Activated B cell treated with CpG ODN at 0.5 μM for 24 hours (primary cell): ENCODE data around the gene LASP1. TPM values are rescaled to one million over a fixed set of nuclear protein-coding genes. Genes with fewer than 3 reads are reported as not detected.
A peak's percentile ranks its signal among the peaks of the same experiment; 100 is the strongest.
"Not testable (repeated sequence)": the region's sequence is repeated elsewhere in the genome, so short reads cannot be mapped to it uniquely, and the experiment has no call there.

Source experiments
- ATAC-seq: fragments of 200-7000 bp; cut with Tn5 transposase; one replicate; pipeline ENCODE4 v1.10.0; 2021; ENCODE audit warnings: low read depth, mild to moderate bottlenecking, moderate library complexity
- CTCF ChIA-PET: fragments of 350-600 bp; sonication (Branson Sonifier 250); formaldehyde crosslinking; loops from one replicate; lab custom pipeline; 2021; ENCODE audit warnings: antibody characterized with exemption; lab: Charles Lee
- POLR2A ChIA-PET: fragments of 350-600 bp; sonication (Branson Sonifier 250); formaldehyde crosslinking; loops from one replicate; lab custom pipeline; 2021; ENCODE audit warnings: antibody characterized with exemption; lab: Charles Lee
- DNase-seq: peaks from one replicate; pipeline ENCODE4 v3.0.0; 2022
- H3K27ac Mint-ChIP-seq: one replicate; pipeline ENCODE4 v1.8.0; 2020; ENCODE audit warnings: mixed read lengths
- H3K27me3 Mint-ChIP-seq: one replicate; pipeline ENCODE4 v1.8.0; 2021; ENCODE audit warnings: mixed read lengths
- H3K36me3 Mint-ChIP-seq: one replicate; pipeline ENCODE4 v1.8.0; 2021; ENCODE audit warnings: low read depth, mixed read lengths
- H3K4me1 Mint-ChIP-seq: one replicate; pipeline ENCODE4 v1.8.0; 2021; ENCODE audit warnings: mixed read lengths
- H3K4me3 Mint-ChIP-seq: one replicate; pipeline ENCODE4 v1.8.0; 2020; ENCODE audit warnings: mild to moderate bottlenecking, mixed read lengths
- H3K9me3 Mint-ChIP-seq: one replicate; pipeline ENCODE4 v1.8.0; 2020; ENCODE audit warnings: mixed read lengths
- intact Hi-C: fragments of 100-400 bp; cut with micrococcal nuclease; formaldehyde crosslinking; loops from one replicate; pipeline ENCODE4 v1.15.1; 2024
- total RNA-seq: library from RNA; stranded (reverse); gene quantifications from 2 replicates; pipeline ENCODE4 v1.2.3, GENCODE V29; 2022
- TF ChIP-seq, protein P1 (sequence below): fragments of 200-600 bp; IDR thresholded peaks from one replicate; pipeline ENCODE4 v1.8.0; 2022; ENCODE audit warnings: antibody characterized with exemption, mild to moderate bottlenecking

LASP1 gene
- total RNA-seq, 1 donor from 2014 or later: 127 TPM

DNA sequence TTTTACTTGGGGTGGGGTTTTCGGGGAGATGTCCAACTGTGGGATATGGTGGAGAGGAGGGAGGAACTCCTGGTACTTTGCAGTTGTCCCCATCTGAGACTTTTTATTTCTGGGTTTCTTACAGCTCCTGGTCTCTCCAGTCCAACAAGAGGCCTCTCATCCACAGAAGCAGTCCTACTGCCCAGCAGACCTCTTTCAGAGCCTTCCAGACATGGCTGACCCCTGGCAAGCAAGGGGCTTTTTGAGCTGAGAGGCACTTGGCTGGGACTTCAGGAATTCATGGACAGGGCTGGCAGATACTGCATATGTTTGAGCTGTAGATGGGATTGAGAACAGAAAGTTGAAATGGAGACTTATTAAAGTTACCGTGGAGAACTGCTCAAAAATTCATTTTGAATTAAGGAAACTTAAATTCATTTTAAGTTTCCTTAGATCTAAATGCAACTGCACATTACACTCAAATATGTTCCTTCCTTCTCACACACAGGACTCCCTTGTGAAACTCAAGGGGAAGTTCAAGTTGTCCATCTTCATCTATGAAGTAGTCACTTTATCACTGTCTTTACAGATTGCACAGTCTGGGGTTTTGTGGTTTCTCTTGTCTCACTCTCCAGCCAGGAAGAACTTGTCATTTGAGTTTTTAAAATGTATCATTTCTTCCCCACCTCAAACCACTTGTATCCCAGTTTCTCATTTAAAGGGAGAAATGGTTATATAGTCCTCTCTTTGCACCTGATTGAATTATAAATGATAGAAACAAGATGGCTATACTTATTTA, 56.6 kb downstream of the LASP1 start:
- no peak overlapping the region for H3K4me3 Mint-ChIP-seq
- H3K9me3 Mint-ChIP-seq: no peaks in the 10 kb centered on the region
- H3K4me1 Mint-ChIP-seq: peaks cover 10% of the 10 kb centered on the region
- H3K27ac Mint-ChIP-seq: peak overlapping the region; percentile 3
- no peak for ATAC-seq
- no peak for DNase-seq
- intact Hi-C loops: no loop called here
- CTCF ChIA-PET: interaction anchor here (0.7 kb wide), 1 partner anchor 600 kb away, joined by 5 read pairs; no protein-coding TSS in a partner anchor
- POLR2A ChIA-PET: interaction anchor here (0.7 to 5.1 kb wide), 4 partner anchors 9 to 57 kb away, joined by 3 to 31 read pairs (median 6); partner anchors contain the start of genes FBXO47 and LASP1
- TF ChIP-seq, protein P1, sequence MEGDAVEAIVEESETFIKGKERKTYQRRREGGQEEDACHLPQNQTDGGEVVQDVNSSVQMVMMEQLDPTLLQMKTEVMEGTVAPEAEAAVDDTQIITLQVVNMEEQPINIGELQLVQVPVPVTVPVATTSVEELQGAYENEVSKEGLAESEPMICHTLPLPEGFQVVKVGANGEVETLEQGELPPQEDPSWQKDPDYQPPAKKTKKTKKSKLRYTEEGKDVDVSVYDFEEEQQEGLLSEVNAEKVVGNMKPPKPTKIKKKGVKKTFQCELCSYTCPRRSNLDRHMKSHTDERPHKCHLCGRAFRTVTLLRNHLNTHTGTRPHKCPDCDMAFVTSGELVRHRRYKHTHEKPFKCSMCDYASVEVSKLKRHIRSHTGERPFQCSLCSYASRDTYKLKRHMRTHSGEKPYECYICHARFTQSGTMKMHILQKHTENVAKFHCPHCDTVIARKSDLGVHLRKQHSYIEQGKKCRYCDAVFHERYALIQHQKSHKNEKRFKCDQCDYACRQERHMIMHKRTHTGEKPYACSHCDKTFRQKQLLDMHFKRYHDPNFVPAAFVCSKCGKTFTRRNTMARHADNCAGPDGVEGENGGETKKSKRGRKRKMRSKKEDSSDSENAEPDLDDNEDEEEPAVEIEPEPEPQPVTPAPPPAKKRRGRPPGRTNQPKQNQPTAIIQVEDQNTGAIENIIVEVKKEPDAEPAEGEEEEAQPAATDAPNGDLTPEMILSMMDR: no peak
- no peaks in the 10 kb centered on the region for H3K27me3 Mint-ChIP-seq
- H3K36me3 Mint-ChIP-seq: no peaks in the 10 kb centered on the region

DNA sequence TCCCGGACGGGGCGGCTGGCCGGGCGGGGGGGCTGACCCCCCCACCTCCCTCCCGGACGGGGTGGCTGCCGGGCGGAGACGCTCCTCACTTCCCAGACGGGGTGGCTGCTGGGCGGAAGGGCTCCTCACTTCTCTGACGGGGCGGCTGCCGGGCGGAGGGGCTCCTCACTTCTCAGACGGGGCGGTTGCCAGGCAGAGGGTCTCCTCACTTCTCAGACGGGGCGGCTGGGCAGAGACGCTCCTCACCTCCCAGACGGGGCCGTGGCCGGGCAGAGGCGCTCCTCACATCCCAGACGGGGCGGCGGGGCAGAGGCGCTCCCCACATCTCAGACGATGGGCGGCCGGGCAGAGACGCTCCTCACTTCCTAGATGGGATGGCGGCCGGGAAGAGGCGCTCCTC, 60.9 kb downstream of the LASP1 start:
- POLR2A ChIA-PET, intact Hi-C loops, H3K27ac Mint-ChIP-seq, H3K9me3 Mint-ChIP-seq, CTCF ChIA-PET, H3K27me3 Mint-ChIP-seq, H3K4me3 Mint-ChIP-seq, H3K4me1 Mint-ChIP-seq, ATAC-seq, DNase-seq, H3K36me3 Mint-ChIP-seq: not testable (repeated sequence)

DNA sequence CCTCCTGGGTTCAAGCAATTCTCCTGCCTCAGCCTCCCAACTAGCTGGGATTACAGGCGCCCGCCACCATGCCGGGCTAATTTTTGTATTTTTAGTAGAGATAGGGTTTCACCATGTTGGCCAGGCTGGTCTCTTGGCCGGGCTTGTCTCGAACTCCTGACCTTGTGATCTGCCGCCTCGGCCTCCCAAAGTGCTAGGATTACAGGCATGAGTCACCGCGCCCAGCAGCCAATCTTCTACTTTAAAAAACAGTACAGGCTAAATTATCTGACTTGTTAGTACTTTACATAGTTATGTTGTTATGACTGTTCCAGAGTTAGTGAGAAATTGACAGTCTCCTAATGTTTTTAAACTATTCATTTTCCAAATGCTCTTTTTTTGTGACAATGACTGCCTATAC, 64.1 kb downstream of the LASP1 start:
- H3K27me3 Mint-ChIP-seq, H3K9me3 Mint-ChIP-seq, H3K4me3 Mint-ChIP-seq, H3K36me3 Mint-ChIP-seq, H3K27ac Mint-ChIP-seq, intact Hi-C loops, POLR2A ChIA-PET, ATAC-seq, DNase-seq, H3K4me1 Mint-ChIP-seq: not testable (repeated sequence)
- CTCF ChIA-PET: interaction anchor here (1.6 kb wide), 1 partner anchor 49 kb away, joined by 5 read pairs; no protein-coding TSS in a partner anchor

DNA sequence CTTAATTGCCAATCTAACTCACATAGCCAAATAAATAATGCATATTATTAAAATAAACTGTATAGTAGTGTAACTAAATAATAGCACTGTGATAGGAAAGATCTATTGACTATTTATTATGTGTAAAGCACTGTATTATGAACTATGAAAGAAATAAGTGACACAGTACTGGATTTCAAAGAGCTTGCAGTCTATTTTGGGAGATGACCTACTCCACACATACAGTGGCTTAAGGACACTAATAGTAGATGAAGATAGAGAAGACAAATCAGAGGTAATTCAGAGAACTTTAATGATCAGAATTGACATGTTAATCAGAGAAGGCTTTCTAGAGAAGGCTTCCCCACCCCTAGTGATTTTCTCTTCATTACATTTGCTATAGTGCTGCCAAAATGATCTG, 70.1 kb downstream of the LASP1 start:
- ATAC-seq (no peak), DNase-seq (no peak)
- TF ChIP-seq, protein P1: no peak
- no peaks in the 10 kb centered on the region for H3K36me3 Mint-ChIP-seq
- no peak overlapping the region for H3K27ac Mint-ChIP-seq
- H3K4me1 Mint-ChIP-seq: peaks cover 4% of the 10 kb centered on the region
- ChIA-PET POLR2A (interaction anchor here (0.6 kb wide), 1 partner anchor 129 kb away, joined by 8 read pairs; no protein-coding TSS in a partner anchor), CTCF (interaction anchor here (1.2 kb wide), 1 partner anchor 225 kb away, joined by 3 read pairs; no protein-coding TSS in a partner anchor)
- H3K27me3 Mint-ChIP-seq: peaks cover 3% of the 10 kb centered on the region
- H3K9me3 Mint-ChIP-seq: no peaks in the 10 kb centered on the region
- no peak overlapping the region for H3K4me3 Mint-ChIP-seq
- intact Hi-C loops: no loop called here

DNA sequence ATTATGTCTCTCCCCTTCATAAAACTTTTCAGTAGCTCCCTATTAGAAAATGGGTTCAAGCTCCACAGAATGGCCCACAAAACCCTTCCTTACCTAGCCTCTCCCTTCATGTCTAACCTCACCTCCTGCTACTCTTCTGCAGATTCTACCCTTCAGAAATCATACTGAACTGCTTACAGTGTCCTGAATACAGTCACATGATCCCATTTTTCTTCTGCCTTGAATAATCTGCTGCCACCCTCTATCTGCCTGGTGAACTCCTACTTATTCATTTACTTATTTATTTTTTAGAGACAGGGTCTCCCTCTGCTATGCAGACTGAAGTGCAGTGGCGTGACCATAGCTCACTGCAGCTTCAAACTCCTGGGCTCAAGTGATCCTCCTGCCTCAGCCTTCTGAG, 70.5 kb downstream of the LASP1 start:
- peaks cover 4% of the 10 kb centered on the region for H3K4me1 Mint-ChIP-seq
- ChIA-PET CTCF (interaction anchor here (0.6 to 1.2 kb wide), 2 partner anchors 116 to 225 kb away, joined by 3 read pairs; no protein-coding TSS in a partner anchor), POLR2A (interaction anchor here (0.6 kb wide), 1 partner anchor 130 kb away, joined by 8 read pairs; no protein-coding TSS in a partner anchor)
- peaks cover 3% of the 10 kb centered on the region for H3K27me3 Mint-ChIP-seq
- TF ChIP-seq, protein P1: no peak
- no peaks in the 10 kb centered on the region for H3K9me3 Mint-ChIP-seq
- intact Hi-C loops: no loop called here
- H3K36me3 Mint-ChIP-seq: no peaks in the 10 kb centered on the region
- H3K4me3 Mint-ChIP-seq: no peak overlapping the region
- DNase-seq: no peak
- no peak for ATAC-seq
- H3K27ac Mint-ChIP-seq: no peak overlapping the region

DNA sequence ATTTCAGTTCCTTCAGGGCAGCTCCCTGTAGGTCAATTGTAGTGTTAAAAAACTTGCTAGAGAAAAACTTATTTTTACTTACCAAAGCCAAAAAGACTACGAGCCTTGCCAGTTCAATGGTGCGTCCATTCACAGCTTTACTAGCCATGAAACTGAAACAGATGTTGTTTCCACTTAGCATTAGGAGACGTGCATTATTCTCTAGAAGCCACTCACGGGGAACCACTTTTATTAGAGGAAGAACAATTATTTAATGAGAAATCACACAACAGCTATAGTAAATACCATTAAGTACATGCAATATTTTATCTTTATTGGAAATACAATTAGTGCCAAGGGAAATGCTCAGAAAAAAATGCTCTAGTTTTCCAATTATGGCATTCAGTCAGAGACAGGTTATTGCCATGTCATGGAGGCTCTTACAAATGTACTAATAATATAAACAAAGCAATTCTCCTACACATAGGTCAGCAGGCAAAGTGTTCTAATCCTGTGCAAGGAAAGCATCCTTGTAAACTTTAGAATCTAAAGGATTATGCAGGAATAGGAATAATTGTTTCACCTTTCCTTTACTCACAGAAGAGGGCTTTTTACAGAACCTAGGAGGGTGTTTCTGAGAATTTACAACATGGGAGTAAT, 73.0 kb downstream of the LASP1 start:
- H3K9me3 Mint-ChIP-seq: no peaks in the 10 kb centered on the region
- intact Hi-C loops: no loop called here
- no peak for DNase-seq
- no peaks in the 10 kb centered on the region for H3K27me3 Mint-ChIP-seq
- H3K4me1 Mint-ChIP-seq: peaks cover 4% of the 10 kb centered on the region
- no peak overlapping the region for H3K4me3 Mint-ChIP-seq
- CTCF ChIA-PET: no interaction called here
- POLR2A ChIA-PET: interaction anchor here (1.6 kb wide), 1 partner anchor 24 kb away, joined by 4 read pairs; the partner anchor contains the start of gene FBXO47
- no peak for ATAC-seq
- no peak overlapping the region for H3K27ac Mint-ChIP-seq
- TF ChIP-seq, protein P1: no peak
- no peaks in the 10 kb centered on the region for H3K36me3 Mint-ChIP-seq
